T-cell (primary cell): Measurements from ENCODE around the gene ENTHD1. TPM values are rescaled to one million over a fixed set of nuclear protein-coding genes. Genes with fewer than 3 reads are reported as not detected.

Source experiments
- ATAC-seq, 4 experiments: fragments of 200-7000 bp in 3 of 4; fragments of 150-1000 bp in 1 of 4; cut with Tn5 transposase; replicated peaks in 1 of 4; 1 replicate in 3 of 4; 2 replicates in 1 of 4; pipeline ENCODE4 v1.10.0; 2021; ENCODE audit warnings: moderate library complexity in 3 of 4, mild to moderate bottlenecking in 2 of 4, moderate number of reproducible peaks in 1 of 4
- CTCF ChIA-PET, 2 donors: fragments of 300-600 bp; sonication (Branson Sonifier 250); formaldehyde crosslinking; loops; one replicate each; lab custom pipeline; 2022; ENCODE audit warnings: antibody characterized with exemption in 2 of 2; lab: Charles Lee
- POLR2A ChIA-PET, 2 donors: fragments of 300-600 bp; sonication (Branson Sonifier 250); formaldehyde crosslinking; loops; one replicate each; lab custom pipeline; 2022; ENCODE audit warnings: antibody characterized with exemption in 2 of 2; lab: Charles Lee
- DNase-seq, 35 experiments: peaks; one replicate each; pipeline versions ENCODE4 v3.0.0 to v3.0.0-alpha.2; 2013 to 2023
- H3K27ac ChIP-seq: one replicate; pipeline ENCODE4 v1.5.1; 2013; ENCODE audit warnings: low read length
- H3K27me3 ChIP-seq, 2 experiments: replicated peaks in 1 of 2; 1 replicate in 1 of 2; 2 replicates in 1 of 2; pipeline versions ENCODE4 v1.6.1 to v1.7.0; 2013; ENCODE audit warnings: low read length in 1 of 2, mixed read lengths in 1 of 2; ENCODE audit not compliant: control insufficient read depth in 2 of 2, insufficient read depth in 2 of 2; ENCODE audit errors: extremely low read depth in 1 of 2
- H3K36me3 ChIP-seq, 2 donors: 1 replicate in 1 of 2; 2 replicates in 1 of 2; pipeline versions ENCODE4 v1.6.1 to v1.7.0; 2013; ENCODE audit warnings: low read length in 1 of 2; ENCODE audit not compliant: control insufficient read depth in 2 of 2, insufficient read depth in 1 of 2; ENCODE audit errors: extremely low read depth in 1 of 2
- H3K4me1 ChIP-seq, 2 experiments: 1 replicate in 1 of 2; 2 replicates in 1 of 2; pipeline versions ENCODE4 v1.6.1 to v1.7.0; 2013; ENCODE audit warnings: low read length in 2 of 2, mixed read lengths in 1 of 2; ENCODE audit not compliant: insufficient read depth in 2 of 2, control insufficient read depth in 1 of 2; ENCODE audit errors: extremely low read depth in 1 of 2
- H3K4me3 ChIP-seq, 2 donors: 1 replicate in 1 of 2; 2 replicates in 1 of 2; pipeline versions ENCODE4 v1.5.1 to v1.7.0; 2013; ENCODE audit warnings: mild to moderate bottlenecking in 2 of 2, low read length in 1 of 2, moderate library complexity in 1 of 2; ENCODE audit not compliant: control insufficient read depth in 1 of 2; ENCODE audit errors: extremely low read depth in 1 of 2
- H3K9me3 ChIP-seq: 2 replicates; pipeline ENCODE4 v1.7.0; 2013
- H3K27ac Mint-ChIP-seq, 2 donors: one replicate each; pipeline ENCODE4 v1.8.0; 2020 to 2021; ENCODE audit warnings: mild to moderate bottlenecking in 2 of 2, mixed read lengths in 2 of 2
- H3K27me3 Mint-ChIP-seq, 2 donors: one replicate each; pipeline ENCODE4 v1.8.0; 2021 to 2022; ENCODE audit warnings: mixed read lengths in 2 of 2
- H3K36me3 Mint-ChIP-seq: one replicate; pipeline ENCODE4 v1.8.0; 2021; ENCODE audit warnings: mixed read lengths
- H3K4me1 Mint-ChIP-seq, 3 donors: one replicate each; pipeline ENCODE4 v1.8.0; 2020 to 2022; ENCODE audit warnings: mixed read lengths in 3 of 3, mild to moderate bottlenecking in 1 of 3
- H3K4me3 Mint-ChIP-seq, 3 donors: one replicate each; pipeline ENCODE4 v1.8.0; 2020 to 2022; ENCODE audit warnings: mild to moderate bottlenecking in 3 of 3, mixed read lengths in 3 of 3, moderate library complexity in 3 of 3
- H3K9me3 Mint-ChIP-seq, 3 donors: one replicate each; pipeline ENCODE4 v1.8.0; 2020 to 2022; ENCODE audit warnings: mixed read lengths in 3 of 3
- WGBS: methylation state at CpG from one replicate; pipeline ENCODE4 v1.1.5; 2013; ENCODE audit warnings: missing lambda C conversion rate; ENCODE audit not compliant: insufficient coverage; 5-methylcytosine and 5-hydroxymethylcytosine counted together
- total RNA-seq, 35 experiments: library from RNA in 6 of 35; stranded (reverse) in 6 of 35; fragments of 120-200 nt in 1 of 35; gene quantifications; one replicate each; pipeline versions ENCODE4 v1.2.1 to v1.2.4 and lab custom pipeline; 2013 to 2026

The ENTHD1 gene
- total RNA-seq, 5 donors from 2014 or later (not counting 1 experiment from before 2014, with no cell fraction given) = 0.13 to 0.36 (median 0.20) TPM

GRCh38 chr22:39916496-39916895 is 22.9 kb upstream of the ENTHD1 start:
- H3K27ac Mint-ChIP-seq = peak overlapping the region; percentile 90 to 93
- no peaks in the 10 kb centered on the region for H3K9me3 ChIP-seq
- H3K27me3 Mint-ChIP-seq = no peaks in the 10 kb centered on the region
- no peaks in the 10 kb centered on the region for H3K9me3 Mint-ChIP-seq
- H3K36me3 ChIP-seq = peaks cover 0 to 26% of the 10 kb centered on the region in 2 donors
- WGBS = 20% methylated on average over 1 of the region's 3 CpGs
- no peak for DNase-seq
- H3K4me3 ChIP-seq = no peak overlapping the region
- H3K36me3 Mint-ChIP-seq = peaks cover 35% of the 10 kb centered on the region
- H3K4me1 Mint-ChIP-seq = peaks cover 93 to 98% (median 93%) of the 10 kb centered on the region in 3 donors
- H3K27me3 ChIP-seq = no peaks in the 10 kb centered on the region
- H3K4me3 Mint-ChIP-seq = peak overlapping the region; percentile 48 to 84 (median 51)
- CTCF ChIA-PET = interaction anchor here (0.8 to 2.0 kb wide), 8 partner anchors 9 to 45 kb away, joined by 3 to 10 read pairs (median 4); no protein-coding TSS in a partner anchor
- peaks cover 80 to 90% of the 10 kb centered on the region in 2 experiments for H3K4me1 ChIP-seq
- POLR2A ChIA-PET = interaction anchor here (0.9 to 1.3 kb wide), 3 partner anchors 10 to 18 kb away, joined by 4 to 7 read pairs (median 5); no protein-coding TSS in a partner anchor
- ATAC-seq = no peak
- peak overlapping the region; percentile 82 for H3K27ac ChIP-seq

DNA sequence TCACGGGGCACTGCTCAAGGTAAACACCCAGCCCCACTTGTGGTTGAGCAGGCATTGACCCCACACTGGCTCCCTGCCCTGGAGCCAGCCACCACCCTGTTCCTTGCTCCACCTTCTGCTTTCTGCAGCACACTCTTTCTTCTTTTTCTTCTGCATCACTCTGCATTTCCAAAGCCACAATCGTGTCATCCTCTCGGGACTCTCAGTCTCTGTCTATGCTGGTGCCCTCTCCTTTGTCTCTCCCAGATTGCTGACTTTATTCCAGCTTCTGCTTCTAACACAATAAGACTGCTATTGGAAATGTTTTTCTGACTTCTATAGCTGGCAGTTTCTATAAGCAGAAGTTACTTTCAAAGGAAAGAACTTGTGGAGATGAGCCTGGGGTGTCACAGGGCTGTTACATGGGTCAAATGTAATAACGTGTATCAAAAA is 21.8 kb upstream of the ENTHD1 start:
- Histone ChIP-seq H3K27ac (peak overlapping the region; percentile 82), H3K4me3 (no peak overlapping the region), H3K9me3 (no peaks in the 10 kb centered on the region), H3K4me1 (peaks cover 82 to 87% of the 10 kb centered on the region in 2 experiments), H3K36me3 (peaks cover 0 to 26% of the 10 kb centered on the region in 2 donors), H3K27me3 (no peaks in the 10 kb centered on the region)
- H3K4me1 Mint-ChIP-seq = peaks cover 93 to 98% (median 94%) of the 10 kb centered on the region in 3 donors
- H3K27ac Mint-ChIP-seq = peak overlapping the region; percentile 90 to 93
- peak overlapping the region; percentile 70 to 98 (median 84) for H3K4me3 Mint-ChIP-seq
- DNase-seq = no peak
- H3K9me3 Mint-ChIP-seq = no peaks in the 10 kb centered on the region
- peaks cover 33% of the 10 kb centered on the region for H3K36me3 Mint-ChIP-seq
- POLR2A ChIA-PET = interaction anchor here (0.6 to 0.7 kb wide), 3 partner anchors 49 to 502 kb away, joined by 4 to 6 read pairs (median 4); no protein-coding TSS in a partner anchor
- CTCF ChIA-PET = interaction anchor here (0.6 to 1.6 kb wide), 3 partner anchors 11 to 911 kb away, joined by 3 to 8 read pairs (median 3); no protein-coding TSS in a partner anchor
- no peaks in the 10 kb centered on the region for H3K27me3 Mint-ChIP-seq
- 20% methylated on average over 3 of the region's 4 CpGs for WGBS
- ATAC-seq = peak in 2 of 4 experiments; percentile 4 to 14

- Histone ChIP-seq H3K27me3 (no peaks in the 10 kb centered on the region), H3K36me3 (peaks cover 0 to 26% of the 10 kb centered on the region in 2 donors), H3K4me3 (no peak overlapping the region), H3K9me3 (no peaks in the 10 kb centered on the region), H3K27ac (peak overlapping the region; percentile 87), H3K4me1 (peaks cover 83% of the 10 kb centered on the region in 2 experiments)
- Mint-ChIP-seq H3K36me3 (peaks cover 30% of the 10 kb centered on the region), H3K27me3 (no peaks in the 10 kb centered on the region), H3K4me3 (peak overlapping the region; percentile 82 to 98 (median 84)), H3K4me1 (peaks cover 93 to 98% (median 94%) of the 10 kb centered on the region in 3 donors), H3K9me3 (no peaks in the 10 kb centered on the region), H3K27ac (peak overlapping the region; percentile 93 to 97)
- WGBS = 80% methylated on average over 2 of the region's 9 CpGs
- POLR2A ChIA-PET = interaction anchor here (0.7 to 0.8 kb wide), 2 partner anchors 11 to 138 kb away, joined by 4 to 6 read pairs; no protein-coding TSS in a partner anchor
- CTCF ChIA-PET = interaction anchor here in 1 of 2 donors (1.6 kb wide), 1 partner anchor 18 kb away, joined by 8 read pairs; no protein-coding TSS in a partner anchor
- peak in 1 of 4 experiments; percentile 20 for ATAC-seq
- no peak for DNase-seq
Observed at GRCh38 chr22:39914584-39914983, 21.0 kb upstream of the ENTHD1 start.

GRCh38 chr22:39913886-39914285 is 20.3 kb upstream of the ENTHD1 start:
- WGBS = no CpG with 5 or more reads among the region's 2 CpGs
- peaks cover 83 to 85% of the 10 kb centered on the region in 2 experiments for H3K4me1 ChIP-seq

DNA sequence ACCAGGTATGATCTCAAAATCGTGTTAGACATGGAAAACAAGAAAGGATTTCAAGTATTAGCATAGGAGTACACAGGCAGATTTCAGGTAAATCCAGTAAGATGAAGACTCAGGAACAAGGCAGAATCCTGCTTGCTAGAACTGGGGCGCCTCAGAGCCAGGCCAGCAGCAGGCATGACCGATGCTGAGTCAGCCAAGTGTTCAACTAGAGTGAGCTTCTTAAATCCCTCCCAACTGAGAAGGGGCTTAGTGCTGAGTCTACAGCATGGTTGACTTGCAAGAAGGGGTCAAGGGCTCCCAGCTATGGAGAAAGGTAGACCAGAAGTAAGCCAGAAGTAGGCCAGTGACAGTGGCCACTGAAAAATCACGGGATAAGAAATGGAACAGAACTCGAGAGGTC is 19.8 kb upstream of the ENTHD1 start:
- DNase-seq (no peak), ATAC-seq (no peak)
- ChIA-PET CTCF (interaction anchor here in 1 of 2 donors (1.6 kb wide), 1 partner anchor 13 kb away, joined by 3 read pairs; no protein-coding TSS in a partner anchor), POLR2A (interaction anchor here in 1 of 2 donors (0.6 kb wide), 1 partner anchor 10 kb away, joined by 3 read pairs; no protein-coding TSS in a partner anchor)
- Histone ChIP-seq H3K4me3 (peak overlapping the region in 1 of 2 donors; percentile 0), H3K9me3 (no peaks in the 10 kb centered on the region), H3K4me1 (peaks cover 83 to 85% of the 10 kb centered on the region in 2 experiments), H3K27ac (peak overlapping the region; percentile 87), H3K36me3 (peaks cover 0 to 24% of the 10 kb centered on the region in 2 donors), H3K27me3 (no peaks in the 10 kb centered on the region)
- no peaks in the 10 kb centered on the region for H3K9me3 Mint-ChIP-seq
- H3K36me3 Mint-ChIP-seq = peaks cover 29% of the 10 kb centered on the region
- H3K4me1 Mint-ChIP-seq = peaks cover 95 to 100% (median 96%) of the 10 kb centered on the region in 3 donors
- peak overlapping the region; percentile 82 to 98 (median 84) for H3K4me3 Mint-ChIP-seq
- H3K27me3 Mint-ChIP-seq = no peaks in the 10 kb centered on the region
- peak overlapping the region; percentile 93 to 97 for H3K27ac Mint-ChIP-seq
- WGBS = 63% methylated on average over 4 of the region's 5 CpGs

More at GRCh38 chr22:39913886-39914285, 20.3 kb upstream of the ENTHD1 start:
- H3K27me3 Mint-ChIP-seq = no peaks in the 10 kb centered on the region
- peaks cover 29% of the 10 kb centered on the region for H3K36me3 Mint-ChIP-seq
- peak overlapping the region; percentile 93 to 97 for H3K27ac Mint-ChIP-seq
- no peaks in the 10 kb centered on the region for H3K27me3 ChIP-seq
- ATAC-seq = no peak
- DNase-seq = no peak
- POLR2A ChIA-PET = interaction anchor here in 1 of 2 donors (0.8 kb wide), 1 partner anchor 12 kb away, joined by 6 read pairs; no protein-coding TSS in a partner anchor
- H3K4me1 Mint-ChIP-seq = peaks cover 94 to 100% (median 96%) of the 10 kb centered on the region in 3 donors
- CTCF ChIA-PET = interaction anchor here (1.6 kb wide), 2 partner anchors 12 to 19 kb away, joined by 3 to 8 read pairs; no protein-coding TSS in a partner anchor
- peak overlapping the region in 1 of 2 donors; percentile 0 for H3K4me3 ChIP-seq
- no peaks in the 10 kb centered on the region for H3K9me3 Mint-ChIP-seq
- peak overlapping the region; percentile 87 for H3K27ac ChIP-seq
- peak overlapping the region; percentile 82 to 98 (median 84) for H3K4me3 Mint-ChIP-seq
- peaks cover 0 to 26% of the 10 kb centered on the region in 2 donors for H3K36me3 ChIP-seq
- H3K9me3 ChIP-seq = no peaks in the 10 kb centered on the region
